ENCODE results near the gene LRRC10B.

- TF ChIP-seq POLR2A (IDR thresholded peaks at IDR 0.05) (no peak), CTCF (IDR thresholded peaks at IDR 0.05) (no peak)
These were observed 30.1 kb downstream of the LRRC10B start for GRCh38 chr11:61538636-61538961.

Data from thyroid gland (tissue), 4 donors.